HepG2 (cell line): ENCODE data around the gene CRMP1. TPM values are rescaled to one million over a fixed set of nuclear protein-coding genes. Genes with fewer than 3 reads are reported as not detected.

ENCODE experiments used
- ATAC-seq: fragments of 200-7000 bp; cut with Tn5 transposase; 3 replicates; pipeline ENCODE4 v1.9.1; 2020; ENCODE audit warnings: mild to moderate bottlenecking, moderate library complexity
- BruUV-seq: library from RNA; stranded (reverse); fragments of 400-500 nt; replicated peaks from 2 replicates; lab custom pipeline; 2021; lab: Mats Ljungman, UMichigan
- CTCF ChIA-PET: fragments of 300-600 bp; formaldehyde crosslinking; extraction: SDS; loops from one replicate; lab custom pipeline; 2021; ENCODE audit warnings: low total read pairs, inconsistent platforms, low intra/inter-chr PET ratio; lab: Yijun Ruan, JAX
- POLR2A ChIA-PET: fragments of 350-600 bp; sonication (Branson Sonifier 250); formaldehyde crosslinking; loops from one replicate; lab custom pipeline; 2020; ENCODE audit warnings: antibody characterized with exemption, inconsistent platforms; lab: Yijun Ruan, JAX
- DNase-seq: peaks from one replicate; pipeline ENCODE4 v3.0.0-alpha.2; 2015; ENCODE audit warnings: low spot score
- FAIRE-seq: peaks from 3 replicates; lab custom pipeline; 2011; peaks lifted over from hg19 to GRCh38; lab: Jason Lieb, UNC
- H2AFZ ChIP-seq: one replicate; pipeline ENCODE4 v1.6.1; 2011; ENCODE audit warnings: low read length, inconsistent platforms
- H3K27ac ChIP-seq: fragments of 300-600 bp; 3 replicates; pipeline ENCODE4 v1.8.0; 2011; ENCODE audit warnings: mixed run types, mild to moderate bottlenecking, mixed read lengths, low read length, inconsistent platforms; ENCODE audit not compliant: insufficient read depth; ENCODE audit errors: extremely low read length
- H3K27me3 ChIP-seq, 2 experiments: fragments of 200-600 bp in 1 of 2; 2 replicates in 1 of 2; 3 replicates in 1 of 2; pipeline versions ENCODE4 v1.6.0 to v1.8.0; 2011; ENCODE audit warnings: low read length in 2 of 2, mild to moderate bottlenecking in 2 of 2, moderate library complexity in 2 of 2, inconsistent platforms in 1 of 2; ENCODE audit not compliant: insufficient read depth in 2 of 2, control insufficient read depth in 1 of 2
- H3K36me3 ChIP-seq, 2 experiments: fragments of 200-600 bp in 1 of 2; replicated peaks in 1 of 2; 2 replicates in 1 of 2; 3 replicates in 1 of 2; pipeline versions ENCODE4 v1.5.1 to v1.8.0; 2011; ENCODE audit warnings: low read length in 2 of 2, inconsistent platforms in 1 of 2; ENCODE audit not compliant: insufficient read depth in 2 of 2, control insufficient read depth in 1 of 2
- H3K4me1 ChIP-seq: 2 replicates; pipeline ENCODE4 v1.5.1; 2012; ENCODE audit warnings: low read length, inconsistent platforms; ENCODE audit not compliant: insufficient read depth
- H3K4me2 ChIP-seq: 2 replicates; pipeline ENCODE4 v1.6.0; 2011; ENCODE audit warnings: low read depth, low read length, inconsistent platforms
- H3K4me3 ChIP-seq, 3 experiments: fragments of 200-600 bp in 1 of 3; sonication (generic), shearing (Covaris generic) in 1 of 3; replicated peaks in 1 of 3; 2 replicates each; pipeline ENCODE4 v1.5.1; 2011 to 2016; ENCODE audit warnings: low read length in 3 of 3, inconsistent platforms in 2 of 3, low read depth in 2 of 3, mild to moderate bottlenecking in 2 of 3, control low read depth in 1 of 3, mixed read lengths in 1 of 3; ENCODE audit not compliant: insufficient read depth in 1 of 3
- H3K79me2 ChIP-seq: one replicate; pipeline ENCODE4 v1.6.1; 2011; ENCODE audit warnings: low read length, inconsistent platforms; ENCODE audit not compliant: insufficient read depth
- H3K9ac ChIP-seq: 2 replicates; pipeline ENCODE4 v1.6.0; 2011; ENCODE audit warnings: mild to moderate bottlenecking, low read depth, low read length, inconsistent platforms; ENCODE audit not compliant: insufficient read depth
- H3K9me3 ChIP-seq: 2 replicates; pipeline ENCODE4 v1.5.1; 2012; ENCODE audit warnings: mild to moderate bottlenecking, low read length
- H4K20me1 ChIP-seq: 2 replicates; pipeline ENCODE4 v1.6.0; 2011; ENCODE audit warnings: inconsistent platforms, mild to moderate bottlenecking, low read length, moderate library complexity; ENCODE audit not compliant: insufficient read depth
- ASH2L ChIP-seq: fragments of 300-600, 200-600 bp; sonication (generic); IDR thresholded peaks from 2 replicates; pipeline ENCODE4 v1.7.0; 2017; ENCODE audit warnings: low read depth, mild to moderate bottlenecking, moderate library complexity, mixed read lengths, low read length; ENCODE audit not compliant: insufficient read length
- MZF1 ChIP-seq: sonication (generic); formaldehyde crosslinking; IDR thresholded peaks from 2 replicates; pipeline ENCODE4 v1.8.1; 2023; ENCODE audit warnings: mild to moderate bottlenecking, missing genetic modification reagents, borderline replicate concordance
- NR2C2 ChIP-seq: sonication (generic); formaldehyde crosslinking; IDR thresholded peaks from 2 replicates; pipeline ENCODE4 v1.4.0; 2020; ENCODE audit warnings: missing genetic modification reagents, mild to moderate bottlenecking, moderate library complexity, borderline replicate concordance
- PPARG ChIP-seq: conservative IDR thresholded peaks from 2 replicates; pipeline ENCODE4 v1.6.1; 2016; ENCODE audit warnings: missing biosample characterization, missing genetic modification reagents
- RAD21 ChIP-seq: fragments of 450-650 bp; formaldehyde crosslinking; IDR thresholded peaks from 2 replicates; pipeline ENCODE4 v1.5.0; 2020; ENCODE audit warnings: mild to moderate bottlenecking
- SIX4 ChIP-seq: sonication (generic); formaldehyde crosslinking; IDR thresholded peaks from 2 replicates; pipeline ENCODE4 v1.4.0; 2020; ENCODE audit warnings: missing genetic modification reagents
- ZNF660 ChIP-seq: sonication (generic); formaldehyde crosslinking; IDR thresholded peaks from 2 replicates; pipeline ENCODE4 v1.5.1; 2020; ENCODE audit warnings: mild to moderate bottlenecking, low read depth, missing genetic modification reagents, borderline replicate concordance
- ZSCAN31 ChIP-seq: sonication (generic); formaldehyde crosslinking; IDR thresholded peaks from 2 replicates; pipeline ENCODE4 v1.5.0; 2020; ENCODE audit warnings: low read depth, mild to moderate bottlenecking, missing genetic modification reagents
- WGBS: methylation state at CpG from one replicate; pipeline ENCODE4 v1.1.6; 2017; ENCODE audit warnings: low lambda C conversion rate; 5-methylcytosine and 5-hydroxymethylcytosine counted together
- in situ Hi-C: cut with HindIII; loops from 2 replicates; pipeline ENCODE4 v1.10.0; 2017; ENCODE audit warnings: low pct_unique_long_range_greater_than_20kb; ENCODE audit not compliant: extremely low pct_ligation_motif_present
- intact Hi-C: fragments of 100-400 bp; cut with micrococcal nuclease; formaldehyde crosslinking; loops from one replicate; pipeline ENCODE4 v1.10.0; 2022; ENCODE audit not compliant: unreplicated experiment
- polyA plus RNA-seq, 8 experiments: library from polyadenylated mRNA; depleted of rRNA in 3 of 8; stranded (reverse) in 7 of 8; unstranded in 1 of 8; fragments of >200 nt; fragmentation: Illumina TruSeq in 4 of 8; extraction: Trizol in 4 of 8; gene quantifications; 2 replicates each; pipeline versions ENCODE4 v1.2.1 to v1.2.3, GENCODE V29; 2011 to 2016; ENCODE audit warnings: low read depth in 4 of 8, missing spikeins in 1 of 8, mixed read lengths in 1 of 8; ENCODE audit not compliant: insufficient read depth in 1 of 8
- total RNA-seq, 5 experiments: library from RNA; depleted of rRNA; stranded (reverse); fragments of >200 nt; fragmentation: Illumina TruSeq; extraction: Trizol; gene quantifications; 2 replicates each; pipeline ENCODE4 v1.2.3, GENCODE V29; 2016; ENCODE audit warnings: low read depth in 1 of 5
- TF ChIP-seq, protein P1 (sequence below): sonication (generic); formaldehyde crosslinking; IDR thresholded peaks from 2 replicates; pipeline ENCODE4 v1.8.0; 2022; ENCODE audit warnings: missing genetic modification reagents, low read depth, mild to moderate bottlenecking, borderline replicate concordance
- TF ChIP-seq, protein P2 (sequence below): sonication (generic); formaldehyde crosslinking; conservative IDR thresholded peaks from 2 replicates; pipeline ENCODE4 v1.5.0; 2020; ENCODE audit warnings: missing genetic modification reagents
- TF ChIP-seq, protein P3 (sequence below), 2 experiments: sonication (generic) in 1 of 2; formaldehyde crosslinking in 1 of 2; IDR thresholded peaks; 2 replicates each; pipeline versions ENCODE4 v1.6.1 to v1.9.0; 2014 to 2022; ENCODE audit warnings: antibody characterized with exemption in 1 of 2, borderline replicate concordance in 1 of 2, inconsistent platforms in 1 of 2, low read depth in 1 of 2, missing genetic modification reagents in 1 of 2

CRMP1 gene
- total and polyA plus RNA-seq, 2 of the 13 experiments (the other 11 are each of a cell fraction or from before 2014, with no cell fraction given): not detected

DNA sequence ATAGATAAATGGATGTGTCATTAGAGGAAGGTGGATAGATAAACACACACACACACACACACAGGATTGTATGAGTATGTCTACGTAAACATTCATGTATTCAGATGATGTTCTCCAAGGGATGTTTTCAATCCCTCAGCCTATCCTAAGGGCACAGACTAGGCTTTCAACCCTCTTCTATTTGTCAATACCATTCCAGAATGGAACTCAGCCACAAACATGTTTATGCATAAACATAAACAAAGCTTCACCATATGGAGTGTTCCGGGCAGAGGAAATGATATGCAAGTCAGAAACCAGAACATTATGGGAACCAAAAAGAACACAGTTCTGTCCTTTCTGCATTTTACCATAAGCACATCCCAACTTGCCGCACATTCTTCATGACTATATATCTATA, 25.0 kb downstream of the CRMP1 start:
- Histone ChIP-seq H3K9me3 (no peaks in the 10 kb centered on the region), H3K4me3 (no peak overlapping the region), H3K79me2 (no peaks in the 10 kb centered on the region), H4K20me1 (no peaks in the 10 kb centered on the region), H3K4me2 (no peak overlapping the region), H3K9ac (no peak overlapping the region)
- DNase-seq: no peak
- CTCF ChIA-PET: no interaction called here
- TF ChIP-seq NR2C2 (CRISPR knock-in tag) (no peak), MZF1 (no peak), RAD21 (CRISPR knock-in tag) (no peak), ZNF660 (CRISPR knock-in tag) (no peak), ZSCAN31 (CRISPR knock-in tag) (no peak), PPARG (no peak), ASH2L (no peak), SIX4 (CRISPR knock-in tag) (no peak)
- TF ChIP-seq, protein P1, sequence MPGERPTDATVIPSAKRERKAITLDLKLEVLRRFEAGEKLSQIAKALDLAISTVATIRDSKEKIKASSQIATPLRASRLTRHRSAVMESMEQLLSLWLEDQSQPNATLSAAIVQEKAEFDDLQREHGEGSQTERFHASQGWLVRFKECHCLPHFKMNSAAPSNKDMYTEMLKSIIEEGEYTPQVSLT (CRISPR knock-in tag): no peak
- TF ChIP-seq, protein P2, sequence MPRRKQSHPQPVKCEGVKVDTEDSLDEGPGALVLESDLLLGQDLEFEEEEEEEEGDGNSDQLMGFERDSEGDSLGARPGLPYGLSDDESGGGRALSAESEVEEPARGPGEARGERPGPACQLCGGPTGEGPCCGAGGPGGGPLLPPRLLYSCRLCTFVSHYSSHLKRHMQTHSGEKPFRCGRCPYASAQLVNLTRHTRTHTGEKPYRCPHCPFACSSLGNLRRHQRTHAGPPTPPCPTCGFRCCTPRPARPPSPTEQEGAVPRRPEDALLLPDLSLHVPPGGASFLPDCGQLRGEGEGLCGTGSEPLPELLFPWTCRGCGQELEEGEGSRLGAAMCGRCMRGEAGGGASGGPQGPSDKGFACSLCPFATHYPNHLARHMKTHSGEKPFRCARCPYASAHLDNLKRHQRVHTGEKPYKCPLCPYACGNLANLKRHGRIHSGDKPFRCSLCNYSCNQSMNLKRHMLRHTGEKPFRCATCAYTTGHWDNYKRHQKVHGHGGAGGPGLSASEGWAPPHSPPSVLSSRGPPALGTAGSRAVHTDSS (CRISPR knock-in tag): no peak
- TF ChIP-seq, protein P3, sequence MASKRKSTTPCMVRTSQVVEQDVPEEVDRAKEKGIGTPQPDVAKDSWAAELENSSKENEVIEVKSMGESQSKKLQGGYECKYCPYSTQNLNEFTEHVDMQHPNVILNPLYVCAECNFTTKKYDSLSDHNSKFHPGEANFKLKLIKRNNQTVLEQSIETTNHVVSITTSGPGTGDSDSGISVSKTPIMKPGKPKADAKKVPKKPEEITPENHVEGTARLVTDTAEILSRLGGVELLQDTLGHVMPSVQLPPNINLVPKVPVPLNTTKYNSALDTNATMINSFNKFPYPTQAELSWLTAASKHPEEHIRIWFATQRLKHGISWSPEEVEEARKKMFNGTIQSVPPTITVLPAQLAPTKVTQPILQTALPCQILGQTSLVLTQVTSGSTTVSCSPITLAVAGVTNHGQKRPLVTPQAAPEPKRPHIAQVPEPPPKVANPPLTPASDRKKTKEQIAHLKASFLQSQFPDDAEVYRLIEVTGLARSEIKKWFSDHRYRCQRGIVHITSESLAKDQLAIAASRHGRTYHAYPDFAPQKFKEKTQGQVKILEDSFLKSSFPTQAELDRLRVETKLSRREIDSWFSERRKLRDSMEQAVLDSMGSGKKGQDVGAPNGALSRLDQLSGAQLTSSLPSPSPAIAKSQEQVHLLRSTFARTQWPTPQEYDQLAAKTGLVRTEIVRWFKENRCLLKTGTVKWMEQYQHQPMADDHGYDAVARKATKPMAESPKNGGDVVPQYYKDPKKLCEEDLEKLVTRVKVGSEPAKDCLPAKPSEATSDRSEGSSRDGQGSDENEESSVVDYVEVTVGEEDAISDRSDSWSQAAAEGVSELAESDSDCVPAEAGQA (IDR thresholded peaks at IDR 0.05; ENCODE audit: low read depth): no peak
- TF ChIP-seq, protein P3 (CRISPR knock-in tag; IDR thresholded peaks at IDR 0.05; ENCODE audit: borderline replicate concordance): no peak
- TF ChIP-seq, all 625 proteins: peak for 0
- Histone ChIP-seq H3K27me3 (peaks cover 1 to 15% of the 10 kb centered on the region in 2 experiments; a peak in 1 of 5 replicates), H3K4me1 (no peaks in the 10 kb centered on the region), H3K27ac (no peak overlapping the region), H3K36me3 (no peaks in the 10 kb centered on the region), H2AFZ (no peak overlapping the region)
- no TSS peak for BruUV-seq
- 63% methylated on average over 3 of the region's 3 CpGs for WGBS
- FAIRE-seq (no peak), ATAC-seq (no peak)
- intact Hi-C loops: no loop called here
- in situ Hi-C loops: no loop called here
- POLR2A ChIA-PET: no interaction called here
